MM.1S (cell line): ENCODE data around the gene RAVER2.

ENCODE experiments used
- DNase-seq: peaks from one replicate; pipeline ENCODE4 v3.0.0-alpha.2; 2015
- H2AFZ ChIP-seq: fragments of 300-600 bp; sonication (generic); 2 replicates; pipeline ENCODE4 v1.6.0; 2016; ENCODE audit warnings: antibody characterized with exemption, low read length
- H3F3A ChIP-seq: fragments of 300-600 bp; sonication (generic); 2 replicates; pipeline ENCODE4 v1.6.1; 2016; ENCODE audit warnings: mild to moderate bottlenecking, antibody characterized with exemption, low read length, moderate library complexity, mixed read lengths; ENCODE audit not compliant: insufficient read depth
- H3K27ac ChIP-seq: fragments of 300-600 bp; sonication (generic); 2 replicates; pipeline ENCODE4 v1.5.1; 2016; ENCODE audit warnings: mild to moderate bottlenecking, low read length
- H3K27me3 ChIP-seq: fragments of 300-600 bp; sonication (generic); replicated peaks from 2 replicates; pipeline ENCODE4 v1.6.0; 2016; ENCODE audit warnings: low read length; ENCODE audit not compliant: insufficient read depth
- H3K36me3 ChIP-seq: fragments of 300-600 bp; sonication (generic); replicated peaks from 2 replicates; pipeline ENCODE4 v1.6.1; 2016; ENCODE audit warnings: mild to moderate bottlenecking, low read length, mixed read lengths; ENCODE audit not compliant: insufficient read depth
- H3K4me1 ChIP-seq: fragments of 300-600 bp; sonication (generic); 2 replicates; pipeline ENCODE4 v1.6.1; 2016; ENCODE audit warnings: low read length, mixed read lengths
- H3K4me2 ChIP-seq: fragments of 300-600 bp; sonication (generic); 2 replicates; pipeline ENCODE4 v1.6.0; 2016; ENCODE audit warnings: low read depth, low read length
- H3K4me3 ChIP-seq: fragments of 300-600 bp; sonication (generic); 2 replicates; pipeline ENCODE4 v1.5.1; 2016; ENCODE audit warnings: low read length, mixed read lengths
- H3K79me2 ChIP-seq: fragments of 300-600 bp; sonication (generic); 2 replicates; pipeline ENCODE4 v1.6.1; 2016; ENCODE audit warnings: mixed run types, low read length, mixed read lengths
- H3K9ac ChIP-seq: fragments of 300-600 bp; sonication (generic); 2 replicates; pipeline ENCODE4 v1.6.1; 2016; ENCODE audit warnings: low read length, mixed read lengths
- H3K9me2 ChIP-seq: fragments of 300-600 bp; sonication (generic); replicated peaks from 2 replicates; pipeline ENCODE4 v1.6.1; 2016; ENCODE audit warnings: mild to moderate bottlenecking, low read length, mixed read lengths; ENCODE audit not compliant: insufficient read depth
- H3K9me3 ChIP-seq: fragments of 300-600 bp; sonication (generic); replicated peaks from 2 replicates; pipeline ENCODE4 v1.6.1; 2016; ENCODE audit warnings: mild to moderate bottlenecking, low read length, mixed read lengths; ENCODE audit not compliant: insufficient read depth
- H4K20me1 ChIP-seq: fragments of 300-600 bp; sonication (generic); 2 replicates; pipeline ENCODE4 v1.6.1; 2016; ENCODE audit warnings: mild to moderate bottlenecking, low read length, moderate library complexity, mixed read lengths; ENCODE audit not compliant: insufficient read depth
- CTCF ChIP-seq: fragments of 300-600 bp; sonication (generic); IDR thresholded peaks from 2 replicates; pipeline ENCODE4 v1.5.1; 2016; ENCODE audit warnings: antibody characterized with exemption, low read length, mixed read lengths
- EZH2 ChIP-seq: fragments of 300-600 bp; sonication (generic); optimal IDR thresholded peaks from 2 replicates; pipeline ENCODE3; 2017; ENCODE audit warnings: low read depth, mild to moderate bottlenecking, antibody characterized with exemption, low read length, mixed read lengths
- EZH2phosphoT487 ChIP-seq: fragments of 300-600 bp; sonication (generic); IDR thresholded peaks from 2 replicates; pipeline ENCODE4 v1.6.1; 2018; ENCODE audit warnings: antibody characterized with exemption, low read length

Gene RAVER2

DNA sequence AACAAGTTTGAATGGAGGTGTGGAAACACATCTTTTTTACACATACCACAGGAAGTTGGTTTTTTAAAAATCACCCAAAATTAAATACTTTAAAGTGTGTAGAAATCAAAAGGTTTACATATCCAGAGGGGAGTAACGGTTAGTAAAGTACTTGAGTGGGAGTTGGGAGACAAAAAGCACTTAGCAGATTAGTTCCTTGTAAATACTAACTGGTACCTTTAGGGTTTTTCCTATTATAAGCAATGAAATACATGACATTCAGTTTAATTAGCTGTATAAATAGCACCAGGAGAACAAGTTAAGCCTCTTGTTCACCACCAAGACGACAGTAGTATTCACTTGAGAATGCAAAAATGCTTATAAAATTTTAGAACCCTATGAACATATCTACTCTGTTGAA lies 23.7 kb upstream of the RAVER2 start:
- Histone ChIP-seq H3K4me2 (no peak overlapping the region), H3F3A (no peaks in the 10 kb centered on the region), H3K79me2 (no peaks in the 10 kb centered on the region), H3K4me1 (no peaks in the 10 kb centered on the region), H3K4me3 (no peak overlapping the region), H3K9me2 (no peaks in the 10 kb centered on the region), H3K27me3 (no peaks in the 10 kb centered on the region), H3K36me3 (no peaks in the 10 kb centered on the region), H4K20me1 (no peaks in the 10 kb centered on the region), H3K27ac (no peak overlapping the region), H3K9ac (no peak overlapping the region), H3K9me3 (no peaks in the 10 kb centered on the region), H2AFZ (no peak overlapping the region)
- TF ChIP-seq EZH2, result no peak
- no peak for TF ChIP-seq EZH2phosphoT487
- TF ChIP-seq CTCF, result no peak
- DNase-seq, result no peak

- Histone ChIP-seq H3K4me1 (no peaks in the 10 kb centered on the region), H3K9ac (no peak overlapping the region), H3K9me2 (no peaks in the 10 kb centered on the region), H3F3A (no peaks in the 10 kb centered on the region), H3K27me3 (no peaks in the 10 kb centered on the region), H3K9me3 (no peaks in the 10 kb centered on the region), H3K79me2 (no peaks in the 10 kb centered on the region), H3K4me3 (no peak overlapping the region), H3K4me2 (no peak overlapping the region), H3K27ac (no peak overlapping the region), H3K36me3 (no peaks in the 10 kb centered on the region), H4K20me1 (no peaks in the 10 kb centered on the region), H2AFZ (no peak overlapping the region)
- DNase-seq, result no peak
- TF ChIP-seq CTCF (no peak), EZH2phosphoT487 (no peak), EZH2 (no peak)
Observed at GRCh38 chr1:64721576-64722145, 23.2 kb upstream of the RAVER2 start.

DNA sequence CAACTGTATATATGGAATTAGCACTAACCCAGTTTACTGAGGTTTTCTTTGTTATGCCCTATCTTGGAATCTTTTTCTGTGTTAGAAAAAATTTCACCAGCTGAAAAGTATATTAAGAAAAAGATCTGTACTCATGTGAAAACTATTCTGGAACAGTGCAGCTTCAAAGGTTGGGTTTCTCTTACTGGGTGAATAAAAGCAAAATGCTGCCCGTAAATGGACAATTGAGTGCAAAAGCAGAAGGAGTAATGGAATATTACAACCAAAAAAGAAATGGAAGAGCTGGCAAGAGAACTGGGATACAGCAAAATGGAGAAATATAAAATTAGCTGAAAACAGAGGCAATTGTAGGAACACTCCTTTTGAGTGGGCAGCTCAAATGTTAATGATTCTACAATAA lies 17.0 kb upstream of the RAVER2 start:
- no peaks in the 10 kb centered on the region for H3K36me3 ChIP-seq
- no peak overlapping the region for H3K4me3 ChIP-seq
- no peak overlapping the region for H2AFZ ChIP-seq
- H3K9ac ChIP-seq, result no peak overlapping the region
- TF ChIP-seq CTCF, result no peak
- no peak for TF ChIP-seq EZH2phosphoT487
- no peak for TF ChIP-seq EZH2
- H3K79me2 ChIP-seq, result no peaks in the 10 kb centered on the region
- H3K4me2 ChIP-seq, result no peak overlapping the region
- H3K27ac ChIP-seq, result no peak overlapping the region
- no peaks in the 10 kb centered on the region for H3K4me1 ChIP-seq
- no peaks in the 10 kb centered on the region for H3K9me2 ChIP-seq
- no peaks in the 10 kb centered on the region for H4K20me1 ChIP-seq
- H3K9me3 ChIP-seq, result no peaks in the 10 kb centered on the region
- H3F3A ChIP-seq, result no peaks in the 10 kb centered on the region
- DNase-seq, result no peak
- no peaks in the 10 kb centered on the region for H3K27me3 ChIP-seq
